PC-3 (cell line): ENCODE data around the gene SENP1. TPM values are rescaled to one million over a fixed set of nuclear protein-coding genes. Genes with fewer than 3 reads are reported as not detected.

Source experiments
- ATAC-seq: fragments of 200-7000 bp; cut with Tn5 transposase; 2 replicates; pipeline ENCODE4 v1.9.1; 2020; ENCODE audit warnings: mild to moderate bottlenecking, moderate library complexity
- BruUV-seq: library from RNA; stranded (reverse); fragments of 400-500 nt; replicated peaks from 2 replicates; lab custom pipeline; 2021; lab: Mats Ljungman, UMichigan
- CTCF ChIA-PET: fragments of 300-600 bp; sonication (Branson Sonifier 250); formaldehyde crosslinking; loops from one replicate; lab custom pipeline; 2022; ENCODE audit warnings: antibody characterized with exemption; lab: Charles Lee
- POLR2A ChIA-PET: fragments of 300-600 bp; sonication (Branson Sonifier 250); formaldehyde crosslinking; loops from one replicate; lab custom pipeline; 2022; ENCODE audit warnings: antibody characterized with exemption; ENCODE audit not compliant: unreplicated experiment; lab: Charles Lee
- DNase-seq: peaks from one replicate; pipeline ENCODE4 v3.0.0-alpha.2; 2015
- H2AFZ ChIP-seq: fragments of 300-600 bp; sonication (generic); 2 replicates; pipeline ENCODE4 v1.6.0; 2016; ENCODE audit warnings: antibody characterized with exemption, low read length
- H3F3A ChIP-seq: fragments of 300-600 bp; sonication (generic); one replicate; pipeline ENCODE4 v1.6.0; 2017; ENCODE audit warnings: antibody characterized with exemption, low read length, control low read depth, mild to moderate bottlenecking; ENCODE audit not compliant: unreplicated experiment
- H3K27ac ChIP-seq: fragments of 300-600 bp; sonication (generic); 2 replicates; pipeline ENCODE4 v1.5.1; 2016; ENCODE audit warnings: mild to moderate bottlenecking, low read length
- H3K27me3 ChIP-seq: fragments of 300-600 bp; sonication (generic); 2 replicates; pipeline ENCODE4 v1.6.1; 2016; ENCODE audit warnings: low read length, mixed read lengths
- H3K36me3 ChIP-seq: fragments of 300-600 bp; sonication (generic); 2 replicates; pipeline ENCODE4 v1.6.1; 2016; ENCODE audit warnings: low read depth, mixed run types, low read length, mixed read lengths
- H3K4me1 ChIP-seq: fragments of 300-600 bp; sonication (generic); 2 replicates; pipeline ENCODE4 v1.5.1; 2016; ENCODE audit warnings: low read length; ENCODE audit not compliant: insufficient read depth
- H3K4me2 ChIP-seq: fragments of 300-600 bp; sonication (generic); 2 replicates; pipeline ENCODE4 v1.6.0; 2016; ENCODE audit warnings: low read length
- H3K4me3 ChIP-seq: fragments of 300-600 bp; sonication (generic); 2 replicates; pipeline ENCODE4 v1.5.1; 2016; ENCODE audit warnings: mild to moderate bottlenecking, low read length, mixed read lengths
- H3K79me2 ChIP-seq: fragments of 300-600 bp; sonication (generic); 2 replicates; pipeline ENCODE4 v1.6.1; 2017; ENCODE audit warnings: low read length, mixed read lengths
- H3K9ac ChIP-seq: fragments of 300-600 bp; sonication (generic); 2 replicates; pipeline ENCODE4 v1.6.0; 2016; ENCODE audit warnings: mild to moderate bottlenecking, low read length
- H3K9me2 ChIP-seq: fragments of 300-600 bp; sonication (generic); replicated peaks from 2 replicates; pipeline ENCODE4 v1.6.1; 2016; ENCODE audit warnings: mixed run types, low read length, mixed read lengths
- H3K9me3 ChIP-seq: fragments of 300-600 bp; sonication (generic); 2 replicates; pipeline ENCODE4 v1.6.1; 2016; ENCODE audit warnings: low read length, mixed read lengths
- H4K20me1 ChIP-seq: fragments of 300-600 bp; sonication (generic); 2 replicates; pipeline ENCODE4 v1.6.1; 2016; ENCODE audit warnings: low read length, mixed read lengths
- CTCF ChIP-seq: fragments of 300-600 bp; sonication (generic); conservative IDR thresholded peaks from 2 replicates; pipeline ENCODE4 v1.5.1; 2017; ENCODE audit warnings: antibody characterized with exemption, low read depth, mild to moderate bottlenecking, low read length
- EZH2 ChIP-seq: fragments of 300-600 bp; sonication (generic); IDR thresholded peaks from one replicate; pipeline ENCODE4 v1.6.1; 2017; ENCODE audit warnings: antibody characterized with exemption, mild to moderate bottlenecking, low read length; ENCODE audit not compliant: unreplicated experiment
- EZH2phosphoT487 ChIP-seq: fragments of 300-600 bp; sonication (generic); IDR thresholded peaks from 2 replicates; pipeline ENCODE4 v1.6.1; 2018; ENCODE audit warnings: mild to moderate bottlenecking, antibody characterized with exemption, low read length, borderline replicate concordance
- intact Hi-C: fragments of 100-400 bp; cut with micrococcal nuclease; formaldehyde crosslinking; loops from 2 replicates; pipeline ENCODE4 v1.9.0; 2023
- total RNA-seq: library from RNA; depleted of rRNA; stranded (reverse); fragments of >200 nt; gene quantifications from 2 replicates; pipeline ENCODE4 v1.2.3, GENCODE V29; 2014

The SENP1 gene
- total RNA-seq, 1 experiment from 2014 or later = 20.9 TPM

GRCh38 chr12:48086327-48086726 lies 19.6 kb downstream of the SENP1 start:
- H3K4me1 ChIP-seq = no peaks in the 10 kb centered on the region
- CTCF ChIA-PET = no interaction called here
- intact Hi-C loops = no loop called here
- H4K20me1 ChIP-seq = no peaks in the 10 kb centered on the region
- H3K27me3 ChIP-seq = no peaks in the 10 kb centered on the region
- H3K4me3 ChIP-seq = no peak overlapping the region
- peaks cover 35% of the 10 kb centered on the region; the same call in 1 of the 2 replicates for H3K36me3 ChIP-seq
- no peak overlapping the region for H2AFZ ChIP-seq
- H3K9me2 ChIP-seq = no peaks in the 10 kb centered on the region
- no peaks in the 10 kb centered on the region for H3K79me2 ChIP-seq
- no peaks in the 10 kb centered on the region for H3K9me3 ChIP-seq
- BruUV-seq = no TSS peak
- H3F3A ChIP-seq = no peaks in the 10 kb centered on the region
- H3K27ac ChIP-seq = no peak overlapping the region
- POLR2A ChIA-PET = interaction anchor here (0.6 kb wide), 1 partner anchor 199 kb away, joined by 6 read pairs; no protein-coding TSS in a partner anchor
- no peak for DNase-seq
- no peak overlapping the region for H3K9ac ChIP-seq
- no peak overlapping the region for H3K4me2 ChIP-seq
- ATAC-seq = no peak
- TF ChIP-seq EZH2 (no peak), CTCF (no peak), EZH2phosphoT487 (no peak)

GRCh38 chr12:48084841-48085460 lies 20.9 kb downstream of the SENP1 start:
- H3K4me1 ChIP-seq = no peaks in the 10 kb centered on the region
- no peaks in the 10 kb centered on the region for H3K9me2 ChIP-seq
- H3K9ac ChIP-seq = no peak overlapping the region
- H3K4me3 ChIP-seq = no peak overlapping the region
- H2AFZ ChIP-seq = no peak overlapping the region
- ATAC-seq (no peak), DNase-seq (no peak)
- BruUV-seq = no TSS peak
- H3K79me2 ChIP-seq = no peaks in the 10 kb centered on the region
- CTCF ChIA-PET = no interaction called here
- intact Hi-C loops = loop anchor here (1.0 kb wide), 3 partner anchors 80 to 369 kb away; no protein-coding TSS in a partner anchor
- no peaks in the 10 kb centered on the region for H3F3A ChIP-seq
- H3K9me3 ChIP-seq = no peaks in the 10 kb centered on the region
- POLR2A ChIA-PET = no interaction called here
- H3K27me3 ChIP-seq = no peaks in the 10 kb centered on the region
- H3K27ac ChIP-seq = no peak overlapping the region
- no peak overlapping the region for H3K4me2 ChIP-seq
- TF ChIP-seq EZH2 = no peak
- TF ChIP-seq EZH2phosphoT487 = no peak
- TF ChIP-seq CTCF = no peak
- H3K36me3 ChIP-seq = peaks cover 34% of the 10 kb centered on the region; the same call in 1 of the 2 replicates
- no peaks in the 10 kb centered on the region for H4K20me1 ChIP-seq

GRCh38 chr12:48084066-48084465 lies 21.8 kb downstream of the SENP1 start:
- intact Hi-C loops = loop anchor here (1.0 kb wide), 3 partner anchors 81 to 370 kb away; no protein-coding TSS in a partner anchor
- POLR2A ChIA-PET = no interaction called here
- Histone ChIP-seq H4K20me1 (no peaks in the 10 kb centered on the region), H3K9ac (no peak overlapping the region), H3K9me3 (no peaks in the 10 kb centered on the region), H3K36me3 (peaks cover 30% of the 10 kb centered on the region; the same call in 1 of the 2 replicates), H3F3A (no peaks in the 10 kb centered on the region), H2AFZ (no peak overlapping the region), H3K27me3 (no peaks in the 10 kb centered on the region), H3K4me2 (no peak overlapping the region), H3K4me1 (no peaks in the 10 kb centered on the region), H3K9me2 (no peaks in the 10 kb centered on the region), H3K27ac (no peak overlapping the region), H3K4me3 (no peak overlapping the region), H3K79me2 (no peaks in the 10 kb centered on the region)
- BruUV-seq = no TSS peak
- ATAC-seq (peak; percentile 27; the same call in 1 of the 2 replicates), DNase-seq (peak; percentile 25)
- CTCF ChIA-PET = interaction anchor here (0.6 kb wide), 1 partner anchor 21 kb away, joined by 3 read pairs; no protein-coding TSS in a partner anchor
- peak; percentile 51 for TF ChIP-seq CTCF
- no peak for TF ChIP-seq EZH2
